Cardiac muscle cell (in vitro differentiated cells and primary cell): ENCODE results near the gene AKT1. TPM values are rescaled to one million over a fixed set of nuclear protein-coding genes. Genes with fewer than 3 reads are reported as not detected.

Source experiments
- DNase-seq, 2 donors: peaks; one replicate each; pipeline versions ENCODE4 v3.0.0 to v3.0.0-alpha.2; 2010 to 2017; ENCODE audit warnings: low read depth in 1 of 2, low spot score in 1 of 2
- H3K27ac ChIP-seq: fragments of 200-600 bp; sonication (generic); 2 replicates; pipeline ENCODE4 v1.5.1; 2016
- H3K27me3 ChIP-seq: fragments of 200-600 bp; sonication (generic); 2 replicates; pipeline ENCODE4 v1.6.0; 2016; ENCODE audit warnings: control low read depth
- H3K36me3 ChIP-seq: fragments of 200-600 bp; sonication (generic); 2 replicates; pipeline ENCODE4 v1.5.1; 2016; ENCODE audit warnings: control low read depth
- H3K4me1 ChIP-seq: fragments of 200-600 bp; sonication (generic); 2 replicates; pipeline ENCODE4 v1.8.1; 2017; ENCODE audit warnings: low read depth, mild to moderate bottlenecking, mixed run types
- H3K4me3 ChIP-seq: fragments of 200-600 bp; sonication (generic); 2 replicates; pipeline ENCODE4 v1.5.1; 2016; ENCODE audit warnings: mild to moderate bottlenecking
- H3K9me3 ChIP-seq: fragments of 200-600 bp; sonication (generic); 2 replicates; pipeline ENCODE4 v1.5.1; 2017; ENCODE audit warnings: low read depth, mild to moderate bottlenecking, control low read depth
- CTCF ChIP-seq: IDR thresholded peaks from 2 replicates; pipeline ENCODE4 v1.5.1; 2012; ENCODE audit warnings: low read depth, mild to moderate bottlenecking, low read length
- polyA plus RNA-seq: library from polyadenylated mRNA; unstranded; fragments of >200 nt; fragmentation: Nextera tagmentation; extraction: Ambion mirVana; gene quantifications from 2 replicates; pipeline ENCODE4 v1.2.1, GENCODE V29; 2016
- total RNA-seq: library from RNA; depleted of rRNA; stranded (reverse); fragments of >200 nt; gene quantifications from 2 replicates; pipeline ENCODE4 v1.2.3, GENCODE V29; 2016

Gene AKT1
- total and polyA plus RNA-seq, 2 experiments from 2014 or later: 173 to 242 TPM

DNA sequence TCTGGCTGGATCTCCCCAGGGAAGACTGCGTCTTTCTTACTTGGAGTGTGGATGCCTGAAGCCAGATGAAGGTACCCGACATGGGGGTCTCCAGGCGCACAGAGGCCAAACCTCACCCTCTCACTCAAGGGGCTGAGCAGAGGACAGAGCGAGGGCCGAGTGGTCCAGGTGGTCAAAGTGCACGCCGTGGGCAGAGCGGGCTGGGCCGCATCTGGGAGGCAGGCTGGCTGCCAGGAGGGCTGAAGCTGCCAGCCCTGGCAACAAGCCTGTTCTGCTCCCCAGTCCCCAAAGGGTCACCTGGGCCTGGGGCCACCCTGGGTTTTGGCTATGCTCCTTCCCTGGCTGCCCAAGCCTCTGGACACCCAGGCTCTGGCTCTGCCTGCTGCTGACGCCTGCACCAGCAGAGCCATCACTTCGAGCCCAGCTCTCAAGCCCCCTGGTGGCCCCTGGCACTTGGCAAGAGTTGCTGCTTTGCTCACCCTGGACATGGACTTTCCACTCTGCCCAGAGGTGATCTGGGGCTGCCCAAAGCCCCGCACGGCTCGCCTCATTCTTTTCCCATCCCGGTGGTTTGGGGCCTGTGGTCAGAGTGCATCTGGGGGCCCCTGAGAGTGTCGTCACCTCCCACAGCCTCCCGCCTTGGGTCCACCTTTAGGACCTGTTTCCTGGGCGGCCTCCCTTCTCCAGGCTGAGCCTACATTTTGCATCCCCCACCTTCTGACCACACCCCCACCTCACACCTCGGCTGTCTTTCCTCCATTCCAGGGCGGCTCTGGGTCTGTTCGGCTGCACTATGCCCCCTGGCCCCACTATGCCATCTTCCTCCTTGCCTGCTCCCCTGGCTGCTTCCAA lies 68.7 kb downstream of the AKT1 start:
- TF ChIP-seq CTCF: no peak
- no peak for DNase-seq
- Histone ChIP-seq H3K4me3 (no peak overlapping the region), H3K36me3 (no peaks in the 10 kb centered on the region), H3K9me3 (no peaks in the 10 kb centered on the region), H3K27ac (no peak overlapping the region), H3K27me3 (no peaks in the 10 kb centered on the region), H3K4me1 (peaks cover 17% of the 10 kb centered on the region)

DNA sequence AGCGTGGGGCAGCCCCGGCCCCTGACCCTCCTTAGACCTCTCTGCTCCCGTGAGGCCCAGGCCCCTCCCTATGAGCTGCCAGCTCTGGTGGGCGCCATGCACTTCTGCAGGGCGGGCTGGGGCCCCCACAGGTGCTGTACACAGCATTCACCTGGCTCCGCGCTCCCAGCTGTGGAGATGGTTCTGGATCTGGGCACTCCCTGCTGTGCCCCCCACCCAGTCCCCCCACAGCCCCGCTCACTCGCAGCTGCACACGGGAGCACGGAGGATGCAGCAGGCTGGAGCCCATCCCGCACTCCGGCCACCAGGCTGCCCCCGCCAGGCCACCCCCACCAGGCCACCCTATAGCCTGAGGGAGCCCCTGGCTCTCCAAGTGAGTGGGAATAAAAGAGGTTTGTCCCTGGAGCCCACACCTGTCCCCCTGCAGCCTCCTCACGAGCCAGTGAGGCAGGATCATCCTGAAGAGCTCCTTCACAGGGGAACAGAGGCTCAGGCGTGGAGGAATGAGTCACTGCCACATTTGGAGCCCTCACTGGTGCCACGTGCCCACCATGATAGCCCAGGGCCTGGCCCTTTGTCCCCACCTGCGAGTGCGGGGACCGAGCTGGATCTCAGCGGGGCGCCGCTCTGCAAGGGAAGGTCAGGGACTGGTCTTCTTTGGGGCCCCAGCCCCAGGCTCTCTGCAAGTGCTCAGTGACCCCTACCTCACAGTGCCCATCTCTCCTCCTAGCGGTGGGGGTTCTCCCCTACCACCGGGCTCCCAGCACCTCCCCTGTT lies 69.6 kb downstream of the AKT1 start:
- Histone ChIP-seq H3K9me3 (no peaks in the 10 kb centered on the region), H3K4me3 (no peak overlapping the region), H3K36me3 (no peaks in the 10 kb centered on the region), H3K27ac (no peak overlapping the region), H3K4me1 (peaks cover 23% of the 10 kb centered on the region), H3K27me3 (no peaks in the 10 kb centered on the region)
- DNase-seq: no peak
- no peak for TF ChIP-seq CTCF

GRCh38 chr14:104724981-104725771 lies 70.4 kb downstream of the AKT1 start:
- no peak overlapping the region for H3K27ac ChIP-seq
- no peaks in the 10 kb centered on the region for H3K36me3 ChIP-seq
- H3K9me3 ChIP-seq: no peaks in the 10 kb centered on the region
- H3K4me3 ChIP-seq: peak overlapping the region; percentile 76
- DNase-seq: peak; percentile 39 to 62
- peak; percentile 45 for TF ChIP-seq CTCF
- peaks cover 23% of the 10 kb centered on the region for H3K4me1 ChIP-seq
- no peaks in the 10 kb centered on the region for H3K27me3 ChIP-seq

DNA sequence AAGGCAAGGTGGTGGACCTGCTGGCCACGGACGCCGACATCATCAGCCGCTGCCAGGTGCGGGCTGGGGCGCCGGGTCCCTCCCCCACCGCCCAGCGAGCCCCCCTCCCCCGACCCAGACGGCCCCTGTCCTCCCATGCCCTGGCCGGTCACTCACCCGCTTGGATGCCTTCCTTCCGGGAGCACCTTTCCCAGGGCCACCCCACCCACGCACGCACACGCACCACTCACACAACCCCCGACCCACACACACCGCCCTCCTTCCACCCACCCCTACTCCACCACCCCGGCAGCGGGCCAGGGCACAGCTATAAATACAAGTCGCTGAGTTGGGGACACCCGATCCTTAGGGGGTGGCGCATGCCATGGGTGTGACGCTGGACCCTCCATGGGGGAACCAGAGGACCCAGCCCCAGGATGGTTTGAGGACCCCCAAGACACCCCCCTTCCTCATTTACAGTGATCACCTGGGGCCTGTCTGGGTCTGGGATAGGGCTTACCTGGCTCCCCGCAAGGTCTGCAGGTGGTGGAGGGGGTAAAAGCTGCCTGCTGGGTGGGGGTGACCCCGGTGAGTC lies 71.1 kb downstream of the AKT1 start:
- Histone ChIP-seq H3K27me3 (no peaks in the 10 kb centered on the region), H3K4me1 (peaks cover 23% of the 10 kb centered on the region), H3K9me3 (no peaks in the 10 kb centered on the region), H3K36me3 (no peaks in the 10 kb centered on the region), H3K4me3 (peak overlapping the region; percentile 76), H3K27ac (no peak overlapping the region)
- TF ChIP-seq CTCF: no peak
- peak in 1 of 2 donors; percentile 24 for DNase-seq

DNA sequence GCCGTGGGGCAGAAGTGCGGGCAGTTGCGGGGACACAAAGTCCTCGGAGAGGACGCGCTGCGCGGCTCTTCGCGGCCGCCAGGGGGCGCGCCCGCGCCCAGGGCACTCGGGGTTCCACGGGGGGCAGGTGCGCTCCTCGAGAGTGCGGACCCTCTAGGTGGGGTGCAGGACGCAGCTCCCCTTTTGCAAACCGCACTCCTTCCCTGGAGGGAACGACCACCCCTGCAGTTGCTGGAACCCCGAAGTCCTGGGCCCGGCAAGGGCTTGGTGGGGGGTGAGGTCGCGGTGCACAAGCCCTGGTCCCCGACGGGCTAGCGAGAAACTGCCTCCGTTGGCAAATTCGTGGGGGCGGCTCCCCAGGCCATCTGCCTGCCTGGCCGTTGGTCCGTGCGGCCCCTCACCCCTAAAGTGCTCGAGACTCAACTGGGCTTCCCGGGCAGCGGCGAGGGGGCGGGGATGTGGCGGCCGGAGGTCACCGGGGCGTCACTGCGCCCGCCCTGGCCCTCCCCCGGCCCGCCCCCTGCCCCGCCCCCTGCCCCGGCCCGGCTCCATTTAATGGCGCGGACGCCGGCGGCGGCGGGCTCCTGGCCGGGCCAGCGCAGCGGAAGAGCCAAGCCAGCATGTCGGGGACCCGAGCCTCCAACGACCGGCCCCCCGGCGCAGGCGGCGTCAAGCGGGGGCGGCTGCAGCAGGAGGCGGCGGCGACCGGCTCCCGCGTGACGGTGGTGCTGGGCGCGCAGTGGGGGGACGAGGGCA lies 71.7 kb downstream of the AKT1 start, which contains the start of gene ADSS1:
TSS of gene ADSS1 (plus strand) at position 579 of the 756 bp plus-strand sequence. CDS start at position 621, 42 bp downstream.
- Histone ChIP-seq H3K27ac (peak within 1 kb of the TSS; percentile 90), H3K36me3 (no peaks in the 10 kb centered on the region), H3K4me3 (peak within 1 kb of the TSS; percentile 76), H3K9me3 (no peaks in the 10 kb centered on the region), H3K4me1 (peaks cover 23% of the 10 kb centered on the region), H3K27me3 (no peaks in the 10 kb centered on the region)
- TF ChIP-seq CTCF: peak; percentile 86
- peak; percentile 55 to 84 for DNase-seq
